Muscle layer of duodenum (tissue), 2 donors: ENCODE data around the gene TMEFF1.

ENCODE experiments used
- H3K27ac ChIP-seq: one replicate; pipeline ENCODE4 v1.7.0; 2013; ENCODE audit warnings: mild to moderate bottlenecking, low read length
- H3K27me3 ChIP-seq: one replicate; pipeline ENCODE4 v1.7.0; 2013; ENCODE audit warnings: low read depth, mild to moderate bottlenecking, control low read depth, low read length
- H3K36me3 ChIP-seq, 2 donors: one replicate each; pipeline ENCODE4 v1.7.0; 2013; ENCODE audit warnings: low read length in 2 of 2, control low read depth in 1 of 2, mild to moderate bottlenecking in 1 of 2; ENCODE audit not compliant: insufficient read depth in 2 of 2, control insufficient read depth in 1 of 2
- H3K4me1 ChIP-seq, 2 donors: one replicate each; pipeline ENCODE4 v1.7.0; 2013; ENCODE audit warnings: low read length in 2 of 2, mild to moderate bottlenecking in 2 of 2, control low read depth in 1 of 2, moderate library complexity in 1 of 2; ENCODE audit not compliant: insufficient read depth in 2 of 2, control insufficient read depth in 1 of 2
- H3K4me3 ChIP-seq, 2 donors: one replicate each; pipeline ENCODE4 v1.7.0; 2013; ENCODE audit warnings: low read length in 2 of 2, low read depth in 1 of 2, mild to moderate bottlenecking in 1 of 2
- H3K9me3 ChIP-seq, 2 donors: one replicate each; pipeline ENCODE4 v1.7.0; 2013; ENCODE audit warnings: low read length in 2 of 2, control low read depth in 1 of 2, mild to moderate bottlenecking in 1 of 2; ENCODE audit not compliant: control insufficient read depth in 1 of 2
- donor health status: healthy.

TMEFF1 gene

DNA sequence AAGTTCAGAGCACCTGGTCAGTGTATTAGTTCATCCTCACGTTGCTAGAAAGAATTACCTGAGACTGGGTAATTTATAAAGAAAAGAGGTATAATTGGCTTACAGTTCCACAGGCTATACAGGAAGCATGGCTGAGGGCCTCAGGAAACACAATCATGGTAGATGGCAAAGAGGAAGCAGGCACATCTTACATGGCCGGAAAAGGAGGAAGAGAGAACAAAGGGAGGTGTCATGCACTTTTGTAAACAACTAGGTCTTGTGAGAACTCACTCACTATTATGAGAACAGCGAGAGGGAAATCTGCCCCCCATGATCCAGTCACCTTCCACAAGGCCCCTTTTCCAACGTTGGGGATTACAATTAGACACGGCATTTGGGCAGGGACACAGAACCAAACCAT is 76.1 kb downstream of the TMEFF1 start:
- Histone ChIP-seq H3K27me3 (no peaks in the 10 kb centered on the region), H3K27ac (no peak overlapping the region)

GRCh38 chr9:100554935-100555401 is 82.0 kb downstream of the TMEFF1 start:
- no peaks in the 10 kb centered on the region for H3K36me3 ChIP-seq
- no peaks in the 10 kb centered on the region for H3K4me1 ChIP-seq
- no peak overlapping the region for H3K27ac ChIP-seq
- no peaks in the 10 kb centered on the region for H3K9me3 ChIP-seq
- no peaks in the 10 kb centered on the region for H3K27me3 ChIP-seq
- no peak overlapping the region for H3K4me3 ChIP-seq

More for the DNA sequence above, 76.1 kb downstream of the TMEFF1 start:
- peaks cover 0 to 3% of the 10 kb centered on the region in 2 donors for H3K36me3 ChIP-seq
- no peak overlapping the region for H3K4me3 ChIP-seq
- no peaks in the 10 kb centered on the region for H3K4me1 ChIP-seq
- H3K9me3 ChIP-seq = no peaks in the 10 kb centered on the region

- no peaks in the 10 kb centered on the region for H3K4me1 ChIP-seq
- H3K9me3 ChIP-seq = no peaks in the 10 kb centered on the region
- H3K36me3 ChIP-seq = no peaks in the 10 kb centered on the region
- H3K27ac ChIP-seq = no peak overlapping the region
- H3K4me3 ChIP-seq = no peak overlapping the region
- no peaks in the 10 kb centered on the region for H3K27me3 ChIP-seq
Measured at GRCh38 chr9:100555471-100555870, 82.5 kb downstream of the TMEFF1 start.

DNA sequence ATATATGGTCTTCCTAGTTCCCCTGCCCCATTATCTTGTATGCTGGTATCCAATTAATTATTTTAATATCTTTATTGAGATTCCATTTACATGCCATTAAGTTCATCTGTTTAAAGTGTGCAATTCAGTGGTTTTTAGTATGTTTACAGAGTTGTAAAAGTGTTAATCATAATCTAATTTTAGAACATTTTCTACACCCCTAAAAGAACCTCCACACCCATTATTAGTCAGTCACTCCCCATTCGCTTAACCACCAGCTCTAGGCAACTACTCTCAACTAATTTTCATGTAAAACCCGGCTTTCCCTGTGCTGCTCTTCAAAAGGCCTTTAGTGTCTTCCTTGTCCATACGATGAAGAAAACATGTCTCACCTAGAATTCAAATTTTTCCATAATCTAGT is 84.1 kb downstream of the TMEFF1 start:
- Histone ChIP-seq H3K27ac (no peak overlapping the region), H3K36me3 (no peaks in the 10 kb centered on the region), H3K27me3 (no peaks in the 10 kb centered on the region), H3K9me3 (no peaks in the 10 kb centered on the region), H3K4me1 (no peaks in the 10 kb centered on the region), H3K4me3 (no peak overlapping the region)

- no peaks in the 10 kb centered on the region for H3K36me3 ChIP-seq
- H3K4me1 ChIP-seq = no peaks in the 10 kb centered on the region
- no peaks in the 10 kb centered on the region for H3K27me3 ChIP-seq
- H3K4me3 ChIP-seq = no peak overlapping the region
- H3K9me3 ChIP-seq = no peaks in the 10 kb centered on the region
- no peak overlapping the region for H3K27ac ChIP-seq
Measured at GRCh38 chr9:100561256-100561655, 88.3 kb downstream of the TMEFF1 start.

DNA sequence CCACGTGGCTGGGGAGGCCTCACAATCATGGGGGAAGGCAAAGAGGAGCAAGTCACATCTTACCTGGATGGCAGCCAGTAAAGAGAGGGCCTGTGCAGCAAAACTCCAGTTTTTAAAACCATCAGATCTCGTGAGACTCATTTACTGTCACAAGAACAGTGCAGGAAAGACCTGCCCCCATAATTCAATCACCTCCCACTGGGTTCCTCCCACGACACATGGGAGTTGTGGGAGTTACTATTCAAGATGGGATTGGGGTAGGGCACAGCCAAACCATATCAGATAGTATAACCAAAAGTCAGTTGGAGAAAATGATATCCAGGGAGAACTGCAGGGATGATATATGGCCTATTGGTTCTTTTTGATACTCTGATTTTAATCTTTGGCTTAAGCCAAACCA is 94.9 kb downstream of the TMEFF1 start:
- H3K9me3 ChIP-seq = no peaks in the 10 kb centered on the region
- no peaks in the 10 kb centered on the region for H3K36me3 ChIP-seq
- H3K27me3 ChIP-seq = no peaks in the 10 kb centered on the region
- H3K4me3 ChIP-seq = no peak overlapping the region
- no peaks in the 10 kb centered on the region for H3K4me1 ChIP-seq
- H3K27ac ChIP-seq = no peak overlapping the region

DNA sequence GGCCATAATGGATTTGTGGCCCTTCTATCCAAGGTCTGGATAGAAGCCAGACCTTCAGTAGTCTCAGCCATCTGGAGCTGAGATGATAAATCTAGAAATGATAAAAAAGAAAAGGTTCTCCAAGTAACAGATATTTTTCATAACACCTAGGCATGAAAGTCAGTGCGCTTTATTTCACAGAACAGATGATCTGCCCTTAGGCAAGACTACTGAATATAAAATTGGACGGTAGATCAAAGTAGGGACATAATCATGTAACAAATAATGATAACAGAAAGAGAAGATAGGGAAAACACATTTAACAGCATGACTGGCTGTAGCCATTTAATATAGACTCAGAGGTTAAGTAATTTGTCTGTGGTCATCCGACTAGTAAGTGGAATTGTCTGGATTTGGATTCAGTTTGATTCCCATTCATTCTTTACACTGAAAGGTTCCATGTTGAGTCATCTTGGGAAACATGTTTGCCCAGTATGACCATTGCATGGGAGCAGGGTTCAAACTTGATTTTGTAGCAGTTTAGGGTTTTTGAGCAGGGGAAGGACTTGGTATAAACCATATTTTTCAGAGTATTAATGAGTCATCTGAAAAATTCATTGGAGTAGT is 100.8 kb downstream of the TMEFF1 start:
- Histone ChIP-seq H3K4me3 (no peak overlapping the region), H3K27me3 (no peaks in the 10 kb centered on the region), H3K4me1 (no peaks in the 10 kb centered on the region), H3K27ac (no peak overlapping the region), H3K9me3 (no peaks in the 10 kb centered on the region), H3K36me3 (no peaks in the 10 kb centered on the region)

- Histone ChIP-seq H3K9me3 (no peaks in the 10 kb centered on the region), H3K4me1 (no peaks in the 10 kb centered on the region), H3K36me3 (no peaks in the 10 kb centered on the region), H3K27me3 (no peaks in the 10 kb centered on the region), H3K27ac (no peak overlapping the region), H3K4me3 (no peak overlapping the region)
Measured at GRCh38 chr9:100575006-100575405, 102.1 kb downstream of the TMEFF1 start.

GRCh38 chr9:100575765-100576386 is 102.9 kb downstream of the TMEFF1 start:
- Histone ChIP-seq H3K36me3 (no peaks in the 10 kb centered on the region), H3K27ac (no peak overlapping the region), H3K27me3 (no peaks in the 10 kb centered on the region), H3K4me1 (no peaks in the 10 kb centered on the region), H3K4me3 (no peak overlapping the region), H3K9me3 (no peaks in the 10 kb centered on the region)

DNA sequence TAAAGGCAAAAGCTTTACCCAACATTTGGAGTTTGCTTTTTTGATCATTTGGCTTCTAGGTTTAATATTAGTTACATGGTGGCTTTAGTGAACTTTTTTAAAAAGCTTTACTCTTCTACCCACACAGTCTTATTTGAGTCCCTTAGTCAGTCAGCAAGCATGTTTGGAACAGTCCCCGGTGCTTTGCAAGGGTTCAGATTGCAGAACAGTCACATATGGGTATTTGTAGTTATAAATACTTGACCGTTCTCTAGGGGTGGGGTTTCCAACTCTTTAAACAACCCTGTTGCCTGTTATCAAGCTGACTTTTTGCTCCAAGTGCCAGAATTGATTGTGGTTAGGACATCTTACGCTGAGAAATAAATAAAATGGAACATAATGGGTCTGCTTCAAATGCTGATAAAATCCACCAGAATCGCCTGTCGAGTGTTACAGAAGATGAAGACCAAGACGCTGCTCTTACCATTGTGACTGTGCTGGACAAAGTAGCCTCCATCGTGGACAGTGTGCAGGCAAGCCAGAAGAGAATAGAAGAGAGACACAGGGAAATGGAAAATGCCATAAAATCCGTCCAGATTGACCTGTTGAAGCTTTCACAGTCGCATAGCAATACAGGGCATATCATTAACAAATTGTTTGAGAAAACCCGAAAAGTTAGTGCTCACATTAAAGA is 105.0 kb downstream of the TMEFF1 start, which contains the start of gene CAVIN4:
Gene CAVIN4, plus strand, starts transcription at position 304 of the 673 bp plus-strand sequence. Its CDS starts 65 bp downstream, at position 369.
- Histone ChIP-seq H3K4me1 (no peaks in the 10 kb centered on the region), H3K36me3 (no peaks in the 10 kb centered on the region), H3K27ac (no peak within 1 kb of the TSS), H3K9me3 (no peaks in the 10 kb centered on the region), H3K27me3 (no peaks in the 10 kb centered on the region), H3K4me3 (no peak within 1 kb of the TSS)

- H3K27ac ChIP-seq = no peak overlapping the region
- H3K4me3 ChIP-seq = no peak overlapping the region
- H3K4me1 ChIP-seq = no peaks in the 10 kb centered on the region
Measured at GRCh38 chr9:100578610-100579009, 105.7 kb downstream of the TMEFF1 start.

More at GRCh38 chr9:100578610-100579009, 105.7 kb downstream of the TMEFF1 start:
- Histone ChIP-seq H3K27me3 (no peaks in the 10 kb centered on the region), H3K36me3 (no peaks in the 10 kb centered on the region), H3K9me3 (no peaks in the 10 kb centered on the region)
